ENCODE data around the gene TAL2.

TAL2 gene

GRCh38 chr9:105676351-105676923 lies 14.2 kb downstream of the TAL2 start:
- H3K4me3 ChIP-seq (ENCODE audit: low read depth, low read length) = no peak overlapping the region
- no peak for TF ChIP-seq MAX (IDR thresholded peaks at IDR 0.05; ENCODE audit: low read depth, low read length)
- no peak for TF ChIP-seq MYC (IDR thresholded peaks at IDR 0.05; ENCODE audit: low read depth, low read length)
- TF ChIP-seq POLR2A (IDR thresholded peaks at IDR 0.05; ENCODE audit: extremely low read depth, insufficient read length) = no peak
- TF ChIP-seq CTCF (IDR thresholded peaks at IDR 0.05; ENCODE audit: low read depth, low read length) = no peak
- no peak for DNase-seq (ENCODE audit: low read depth)

GRCh38 chr9:105678163-105678562 lies 15.9 kb downstream of the TAL2 start:
- H3K4me3 ChIP-seq (ENCODE audit: low read depth, low read length) = no peak overlapping the region
- DNase-seq (ENCODE audit: low read depth) = no peak
- no peak for TF ChIP-seq CTCF (IDR thresholded peaks at IDR 0.05; ENCODE audit: low read depth, low read length)
- TF ChIP-seq MYC (IDR thresholded peaks at IDR 0.05; ENCODE audit: low read depth, low read length) = no peak
- TF ChIP-seq POLR2A (IDR thresholded peaks at IDR 0.05; ENCODE audit: extremely low read depth, insufficient read length) = no peak
- no peak for TF ChIP-seq MAX (IDR thresholded peaks at IDR 0.05; ENCODE audit: low read depth, low read length)

GRCh38 chr9:105678781-105679180 lies 16.5 kb downstream of the TAL2 start:
- no peak for DNase-seq (ENCODE audit: low read depth)
- TF ChIP-seq MAX (IDR thresholded peaks at IDR 0.05; ENCODE audit: low read depth, low read length) (no peak), CTCF (IDR thresholded peaks at IDR 0.05; ENCODE audit: low read depth, low read length) (no peak), MYC (IDR thresholded peaks at IDR 0.05; ENCODE audit: low read depth, low read length) (no peak), POLR2A (IDR thresholded peaks at IDR 0.05; ENCODE audit: extremely low read depth, insufficient read length) (no peak)
- no peak overlapping the region for H3K4me3 ChIP-seq (ENCODE audit: low read depth, low read length)

GRCh38 chr9:105679257-105680022 lies 17.2 kb downstream of the TAL2 start:
- no peak overlapping the region for H3K4me3 ChIP-seq (ENCODE audit: low read depth, low read length)
- TF ChIP-seq MAX (IDR thresholded peaks at IDR 0.05; ENCODE audit: low read depth, low read length) (no peak), POLR2A (IDR thresholded peaks at IDR 0.05; ENCODE audit: extremely low read depth, insufficient read length) (no peak), MYC (IDR thresholded peaks at IDR 0.05; ENCODE audit: low read depth, low read length) (no peak), CTCF (IDR thresholded peaks at IDR 0.05; ENCODE audit: low read depth, low read length) (no peak)
- DNase-seq (ENCODE audit: low read depth) = no peak

GRCh38 chr9:105681313-105681712 lies 19.1 kb downstream of the TAL2 start:
- DNase-seq (ENCODE audit: low read depth) = no peak
- H3K4me3 ChIP-seq (ENCODE audit: low read depth, low read length) = no peak overlapping the region
- TF ChIP-seq POLR2A (IDR thresholded peaks at IDR 0.05; ENCODE audit: extremely low read depth, insufficient read length) = no peak
- no peak for TF ChIP-seq MYC (IDR thresholded peaks at IDR 0.05; ENCODE audit: low read depth, low read length)
- TF ChIP-seq CTCF (IDR thresholded peaks at IDR 0.05; ENCODE audit: low read depth, low read length) = no peak
- TF ChIP-seq MAX (IDR thresholded peaks at IDR 0.05; ENCODE audit: low read depth, low read length) = no peak
